CD14-positive monocyte (primary cell): ENCODE results near the gene IGF2BP2. TPM values are rescaled to one million over a fixed set of nuclear protein-coding genes. Genes with fewer than 3 reads are reported as not detected.

ENCODE experiments used
- DNase-seq, 3 donors: peaks; one replicate each; pipeline ENCODE4 v3.0.0-alpha.2; 2011 to 2022
- H2AFZ ChIP-seq: 2 replicates; pipeline ENCODE4 v1.6.0; 2012; ENCODE audit warnings: mild to moderate bottlenecking, low read depth, low read length, inconsistent platforms; ENCODE audit not compliant: insufficient read depth, poor library complexity, severe bottlenecking
- H3K27ac ChIP-seq, 2 donors: 1 replicate in 1 of 2; 2 replicates in 1 of 2; pipeline ENCODE4 v1.5.1; 2012 to 2013; ENCODE audit warnings: low read length in 2 of 2, control low read depth in 1 of 2, inconsistent platforms in 1 of 2, low read depth in 1 of 2, mild to moderate bottlenecking in 1 of 2
- H3K27me3 ChIP-seq, 2 donors: one replicate each; pipeline versions ENCODE4 v1.6.0 to v1.6.1; 2011 to 2013; ENCODE audit warnings: low read length in 2 of 2; ENCODE audit not compliant: control insufficient read depth in 2 of 2, insufficient read depth in 2 of 2
- H3K36me3 ChIP-seq, 2 donors: replicated peaks in 1 of 2; 1 replicate in 1 of 2; 2 replicates in 1 of 2; pipeline versions ENCODE4 v1.5.1 to v1.6.1; 2012 to 2013; ENCODE audit warnings: low read length in 2 of 2, control low read depth in 1 of 2, inconsistent platforms in 1 of 2, mild to moderate bottlenecking in 1 of 2; ENCODE audit not compliant: insufficient read depth in 2 of 2, control insufficient read depth in 1 of 2
- H3K4me1 ChIP-seq, 2 donors: 1 replicate in 1 of 2; 2 replicates in 1 of 2; pipeline versions ENCODE4 v1.5.1 to v1.6.1; 2012 to 2013; ENCODE audit warnings: low read length in 2 of 2, control low read depth in 1 of 2, inconsistent platforms in 1 of 2, mild to moderate bottlenecking in 1 of 2, moderate library complexity in 1 of 2; ENCODE audit not compliant: insufficient read depth in 2 of 2, control insufficient read depth in 1 of 2
- H3K4me2 ChIP-seq: replicated peaks from 2 replicates; pipeline ENCODE3; 2012; ENCODE audit warnings: low read length, moderate library complexity, mild to moderate bottlenecking; ENCODE audit not compliant: poor library complexity, severe bottlenecking; ENCODE audit errors: extremely low read depth
- H3K4me3 ChIP-seq, 3 experiments: fragments of 200-600 bp in 1 of 3; sonication (generic) in 1 of 3; replicated peaks in 1 of 3; 1 replicate in 2 of 3; 2 replicates in 1 of 3; pipeline ENCODE4 v1.5.1; 2011 to 2013; ENCODE audit warnings: low read length in 3 of 3, mild to moderate bottlenecking in 3 of 3, control low read depth in 2 of 3, low read depth in 2 of 3, inconsistent platforms in 1 of 3, moderate library complexity in 1 of 3
- H3K79me2 ChIP-seq: 2 replicates; pipeline ENCODE4 v1.6.0; 2012; ENCODE audit warnings: mild to moderate bottlenecking, control low read depth, inconsistent platforms, low read length, moderate library complexity; ENCODE audit not compliant: insufficient read depth
- H3K9ac ChIP-seq: 2 replicates; pipeline ENCODE4 v1.6.0; 2017; ENCODE audit warnings: low read length, mild to moderate bottlenecking; ENCODE audit not compliant: insufficient read depth, poor library complexity, severe bottlenecking
- H3K9me3 ChIP-seq, 2 donors: replicated peaks in 1 of 2; 1 replicate in 1 of 2; 2 replicates in 1 of 2; pipeline versions ENCODE4 v1.5.1 to v1.6.1; 2012 to 2013; ENCODE audit warnings: low read length in 2 of 2, control low read depth in 1 of 2; ENCODE audit not compliant: control insufficient read depth in 1 of 2, insufficient read depth in 1 of 2
- H4K20me1 ChIP-seq: 2 replicates; pipeline ENCODE4 v1.6.0; 2012; ENCODE audit warnings: mild to moderate bottlenecking, low read length, control low read depth, moderate library complexity; ENCODE audit not compliant: insufficient read depth
- H3K27ac Mint-ChIP-seq, 7 donors: one replicate each; pipeline ENCODE4 v1.8.0; 2020; ENCODE audit warnings: mild to moderate bottlenecking in 7 of 7, mixed read lengths in 7 of 7, moderate library complexity in 6 of 7, inconsistent platforms in 2 of 7
- H3K27me3 Mint-ChIP-seq, 3 donors: one replicate each; pipeline ENCODE4 v1.8.0; 2021 to 2022; ENCODE audit warnings: low read depth in 3 of 3, mild to moderate bottlenecking in 3 of 3, mixed read lengths in 3 of 3, moderate library complexity in 3 of 3, inconsistent platforms in 1 of 3
- H3K36me3 Mint-ChIP-seq, 2 donors: one replicate each; pipeline ENCODE4 v1.8.0; 2020; ENCODE audit warnings: mixed read lengths in 2 of 2, inconsistent platforms in 1 of 2, mild to moderate bottlenecking in 1 of 2
- H3K4me1 Mint-ChIP-seq: one replicate; pipeline ENCODE4 v1.8.0; 2020; ENCODE audit warnings: mild to moderate bottlenecking, mixed read lengths
- H3K4me3 Mint-ChIP-seq, 2 donors: one replicate each; pipeline ENCODE4 v1.8.0; 2020; ENCODE audit warnings: mild to moderate bottlenecking in 2 of 2, mixed read lengths in 2 of 2, moderate library complexity in 1 of 2
- H3K9me3 Mint-ChIP-seq, 7 donors: one replicate each; pipeline ENCODE4 v1.8.0; 2020 to 2022; ENCODE audit warnings: mixed read lengths in 7 of 7, mild to moderate bottlenecking in 6 of 7, moderate library complexity in 6 of 7, inconsistent platforms in 2 of 7
- CTCF ChIP-seq: fragments of 200-600 bp; IDR thresholded peaks from one replicate; pipeline ENCODE4 v1.8.0; 2022; ENCODE audit warnings: antibody characterized with exemption, mild to moderate bottlenecking
- WGBS: methylation state at CpG from one replicate; pipeline ENCODE4 v1.1.5; 2013; ENCODE audit warnings: missing lambda C conversion rate; ENCODE audit not compliant: insufficient coverage; 5-methylcytosine and 5-hydroxymethylcytosine counted together
- intact Hi-C, 2 donors: fragments of 100-400 bp; cut with micrococcal nuclease; formaldehyde crosslinking; loops; one replicate each; pipeline versions ENCODE4 v1.15.0 to v1.15.1; 2023
- polyA plus RNA-seq, 3 donors: library from polyadenylated mRNA; depleted of rRNA in 1 of 3; unstranded in 2 of 3; stranded (reverse) in 1 of 3; fragments of 300-500 nt in 2 of 3; fragments of >200 nt in 1 of 3; fragmentation: Illumina TruSeq in 2 of 3; gene quantifications; 1 replicate in 2 of 3; 2 replicates in 1 of 3; pipeline ENCODE4 v1.2.3, GENCODE V29; 2012 to 2021

IGF2BP2 gene
- polyA plus RNA-seq, 3 donors, result 0.78 to 2.8 (median 1.00) TPM

GRCh38 chr3:185784317-185784716 lies 40.5 kb downstream of the IGF2BP2 start:
- no peak overlapping the region for H3K27ac ChIP-seq
- no peaks in the 10 kb centered on the region for H3K9me3 Mint-ChIP-seq
- H3K9me3 ChIP-seq, result no peaks in the 10 kb centered on the region
- H3K79me2 ChIP-seq, result peaks cover 57% of the 10 kb centered on the region
- no peak overlapping the region for H3K4me3 Mint-ChIP-seq
- H3K27me3 Mint-ChIP-seq, result peaks cover 0 to 2% (median 0%) of the 10 kb centered on the region in 3 donors
- intact Hi-C loops, result no loop called here
- H3K9ac ChIP-seq, result no peak overlapping the region
- no peak overlapping the region for H2AFZ ChIP-seq
- peaks cover 4% of the 10 kb centered on the region in 2 donors for H3K36me3 Mint-ChIP-seq
- TF ChIP-seq CTCF, result no peak
- H3K36me3 ChIP-seq, result no peaks in the 10 kb centered on the region
- no peak for DNase-seq
- H3K27ac Mint-ChIP-seq, result no peak overlapping the region
- no peak overlapping the region for H3K4me3 ChIP-seq
- H3K4me1 ChIP-seq, result no peaks in the 10 kb centered on the region
- 88% methylated on average over 1 of the region's 5 CpGs for WGBS
- no peaks in the 10 kb centered on the region for H3K27me3 ChIP-seq
- H3K4me1 Mint-ChIP-seq, result peaks cover 1% of the 10 kb centered on the region
- no peak overlapping the region for H3K4me2 ChIP-seq
- no peaks in the 10 kb centered on the region for H4K20me1 ChIP-seq

GRCh38 chr3:185781759-185782158 lies 43.1 kb downstream of the IGF2BP2 start:
- Histone ChIP-seq H3K4me2 (no peak overlapping the region), H3K9ac (no peak overlapping the region), H3K79me2 (peaks cover 54% of the 10 kb centered on the region), H3K9me3 (no peaks in the 10 kb centered on the region), H3K27ac (no peak overlapping the region), H3K36me3 (no peaks in the 10 kb centered on the region), H3K4me1 (no peaks in the 10 kb centered on the region), H3K4me3 (no peak overlapping the region), H4K20me1 (no peaks in the 10 kb centered on the region), H3K27me3 (no peaks in the 10 kb centered on the region), H2AFZ (no peak overlapping the region)
- TF ChIP-seq CTCF, result no peak
- Mint-ChIP-seq H3K4me3 (no peak overlapping the region), H3K27me3 (peaks cover 0 to 2% (median 0%) of the 10 kb centered on the region in 3 donors), H3K27ac (no peak overlapping the region), H3K9me3 (no peaks in the 10 kb centered on the region), H3K36me3 (peaks cover 4% of the 10 kb centered on the region in 2 donors), H3K4me1 (peaks cover 1% of the 10 kb centered on the region)
- no peak for DNase-seq
- 100% methylated on average over 1 of the region's 3 CpGs for WGBS
- intact Hi-C loops, result no loop called here
